Panc1 (cell line): ENCODE data around the gene CORO1C. TPM values are rescaled to one million over a fixed set of nuclear protein-coding genes. Genes with fewer than 3 reads are reported as not detected.

ENCODE experiments used
- ATAC-seq: fragments of 200-7000 bp; cut with Tn5 transposase; 2 replicates; pipeline ENCODE4 v1.9.1; 2020; ENCODE audit warnings: mild to moderate bottlenecking, moderate library complexity
- BruUV-seq: library from RNA; stranded (reverse); fragments of 400-500 nt; replicated peaks from 2 replicates; lab custom pipeline; 2021; lab: Mats Ljungman, UMichigan
- CTCF ChIA-PET: fragments of 300-600 bp; sonication (Branson Sonifier 250); formaldehyde crosslinking; loops from one replicate; lab custom pipeline; 2022; ENCODE audit warnings: antibody characterized with exemption; lab: Charles Lee
- POLR2A ChIA-PET: fragments of 300-600 bp; sonication (Branson Sonifier 250); formaldehyde crosslinking; loops from one replicate; lab custom pipeline; 2022; ENCODE audit warnings: antibody characterized with exemption; lab: Charles Lee
- DNase-seq: peaks from one replicate; pipeline ENCODE4 v3.0.0-alpha.2; 2010; ENCODE audit warnings: low read depth, low spot score
- H3K27ac ChIP-seq: 2 replicates; pipeline ENCODE4 v1.5.1; 2011; ENCODE audit warnings: mild to moderate bottlenecking, low read length, inconsistent platforms
- H3K27me3 ChIP-seq: fragments of 200-500 bp; sonication (Bioruptor generic); 2 replicates; pipeline ENCODE4 v1.6.0; 2014; ENCODE audit warnings: low read length, inconsistent platforms; ENCODE audit not compliant: control insufficient read depth, insufficient read depth
- H3K36me3 ChIP-seq: fragments of 200-500 bp; sonication (Bioruptor generic); 2 replicates; pipeline ENCODE4 v1.5.1; 2014; ENCODE audit warnings: inconsistent platforms, mild to moderate bottlenecking, low read length, moderate library complexity; ENCODE audit not compliant: control insufficient read depth, insufficient read depth
- H3K4me1 ChIP-seq: 2 replicates; pipeline ENCODE4 v1.5.1; 2011; ENCODE audit warnings: inconsistent platforms, mild to moderate bottlenecking, low read length, moderate library complexity; ENCODE audit not compliant: control insufficient read depth, insufficient read depth
- H3K4me3 ChIP-seq, 2 experiments: 2 replicates each; pipeline ENCODE4 v1.5.1; 2011 to 2012; ENCODE audit warnings: low read depth in 2 of 2, low read length in 2 of 2, mild to moderate bottlenecking in 2 of 2, inconsistent platforms in 1 of 2, moderate library complexity in 1 of 2
- H3K9me3 ChIP-seq: fragments of 200-500 bp; sonication (Bioruptor generic); 2 replicates; pipeline ENCODE4 v1.5.1; 2014; ENCODE audit warnings: low read depth, mild to moderate bottlenecking, inconsistent platforms, low read length, moderate library complexity; ENCODE audit not compliant: control insufficient read depth, insufficient read depth
- POLR2AphosphoS5 ChIP-seq: IDR thresholded peaks from 2 replicates; pipeline ENCODE4 v1.6.1; 2012; ENCODE audit warnings: mild to moderate bottlenecking, low read depth, low read length, moderate library complexity
- SIN3A ChIP-seq: IDR thresholded peaks from 2 replicates; pipeline ENCODE4 v1.6.1; 2012; ENCODE audit warnings: low read depth, mild to moderate bottlenecking, low read length, moderate library complexity, borderline replicate concordance; ENCODE audit not compliant: insufficient read depth
- TCF7L2 ChIP-seq: IDR thresholded peaks from 2 replicates; pipeline ENCODE4 v1.6.1; 2011; ENCODE audit warnings: mild to moderate bottlenecking, low read depth, low read length, inconsistent platforms
- in situ Hi-C: cut with HindIII; loops from 2 replicates; pipeline ENCODE4 v1.10.0; 2016; ENCODE audit warnings: low sequenced_read_pairs, low pct_unique_long_range_greater_than_20kb
- intact Hi-C: fragments of 100-400 bp; cut with micrococcal nuclease; formaldehyde crosslinking; loops from one replicate; pipeline ENCODE4 v1.10.0; 2022; ENCODE audit not compliant: unreplicated experiment
- total RNA-seq: library from RNA; stranded (reverse); gene quantifications from one replicate; pipeline ENCODE4 v1.2.1, GENCODE V29; 2021; ENCODE audit not compliant: unreplicated experiment
- TF ChIP-seq, protein P1 (sequence below): fragments of 450-650 bp; IDR thresholded peaks from 2 replicates; pipeline ENCODE4 v1.5.1; 2017; ENCODE audit warnings: mild to moderate bottlenecking
- TF ChIP-seq, protein P2 (sequence below), 2 experiments: IDR thresholded peaks; 2 replicates each; pipeline ENCODE4 v1.6.1; 2011 to 2012; ENCODE audit warnings: low read depth in 2 of 2, control low read depth in 1 of 2, low read length in 1 of 2, mild to moderate bottlenecking in 1 of 2, moderate library complexity in 1 of 2; ENCODE audit not compliant: insufficient read depth in 1 of 2

CORO1C gene
- total RNA-seq, 1 experiment from 2014 or later = 165 TPM

DNA sequence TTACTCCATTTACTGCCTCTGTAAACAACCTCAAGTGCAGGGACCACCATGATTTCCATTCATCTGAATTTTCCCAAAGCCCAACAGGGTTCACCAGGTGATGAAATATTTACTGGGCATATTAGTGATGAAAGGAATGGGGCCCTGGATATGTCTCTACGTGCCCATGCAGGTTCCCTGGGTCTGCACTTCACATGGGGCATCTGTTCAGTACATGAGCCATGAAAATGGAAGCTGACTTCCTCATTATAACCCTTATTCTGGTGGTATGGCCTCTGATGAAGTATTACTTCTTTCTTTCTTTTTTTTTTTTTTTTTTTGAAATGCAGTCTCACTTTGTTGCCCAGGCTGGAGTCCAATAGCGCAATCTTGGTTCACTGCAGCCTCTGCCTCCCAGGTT, 26.5 kb upstream of the CORO1C start:
- ChIA-PET CTCF (no interaction called here), POLR2A (interaction anchor here (0.5 kb wide), 1 partner anchor 69 kb away, joined by 4 read pairs; no protein-coding TSS in a partner anchor)
- Histone ChIP-seq H3K4me3 (no peak overlapping the region), H3K36me3 (no peaks in the 10 kb centered on the region), H3K27ac (no peak overlapping the region), H3K4me1 (no peaks in the 10 kb centered on the region), H3K27me3 (no peaks in the 10 kb centered on the region), H3K9me3 (no peaks in the 10 kb centered on the region)
- in situ Hi-C loops (no loop called here), intact Hi-C loops (no loop called here)
- ATAC-seq = no peak
- no TSS peak for BruUV-seq
- TF ChIP-seq, protein P1, sequence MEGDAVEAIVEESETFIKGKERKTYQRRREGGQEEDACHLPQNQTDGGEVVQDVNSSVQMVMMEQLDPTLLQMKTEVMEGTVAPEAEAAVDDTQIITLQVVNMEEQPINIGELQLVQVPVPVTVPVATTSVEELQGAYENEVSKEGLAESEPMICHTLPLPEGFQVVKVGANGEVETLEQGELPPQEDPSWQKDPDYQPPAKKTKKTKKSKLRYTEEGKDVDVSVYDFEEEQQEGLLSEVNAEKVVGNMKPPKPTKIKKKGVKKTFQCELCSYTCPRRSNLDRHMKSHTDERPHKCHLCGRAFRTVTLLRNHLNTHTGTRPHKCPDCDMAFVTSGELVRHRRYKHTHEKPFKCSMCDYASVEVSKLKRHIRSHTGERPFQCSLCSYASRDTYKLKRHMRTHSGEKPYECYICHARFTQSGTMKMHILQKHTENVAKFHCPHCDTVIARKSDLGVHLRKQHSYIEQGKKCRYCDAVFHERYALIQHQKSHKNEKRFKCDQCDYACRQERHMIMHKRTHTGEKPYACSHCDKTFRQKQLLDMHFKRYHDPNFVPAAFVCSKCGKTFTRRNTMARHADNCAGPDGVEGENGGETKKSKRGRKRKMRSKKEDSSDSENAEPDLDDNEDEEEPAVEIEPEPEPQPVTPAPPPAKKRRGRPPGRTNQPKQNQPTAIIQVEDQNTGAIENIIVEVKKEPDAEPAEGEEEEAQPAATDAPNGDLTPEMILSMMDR = no peak
- no peak for TF ChIP-seq POLR2AphosphoS5
- TF ChIP-seq, protein P2, sequence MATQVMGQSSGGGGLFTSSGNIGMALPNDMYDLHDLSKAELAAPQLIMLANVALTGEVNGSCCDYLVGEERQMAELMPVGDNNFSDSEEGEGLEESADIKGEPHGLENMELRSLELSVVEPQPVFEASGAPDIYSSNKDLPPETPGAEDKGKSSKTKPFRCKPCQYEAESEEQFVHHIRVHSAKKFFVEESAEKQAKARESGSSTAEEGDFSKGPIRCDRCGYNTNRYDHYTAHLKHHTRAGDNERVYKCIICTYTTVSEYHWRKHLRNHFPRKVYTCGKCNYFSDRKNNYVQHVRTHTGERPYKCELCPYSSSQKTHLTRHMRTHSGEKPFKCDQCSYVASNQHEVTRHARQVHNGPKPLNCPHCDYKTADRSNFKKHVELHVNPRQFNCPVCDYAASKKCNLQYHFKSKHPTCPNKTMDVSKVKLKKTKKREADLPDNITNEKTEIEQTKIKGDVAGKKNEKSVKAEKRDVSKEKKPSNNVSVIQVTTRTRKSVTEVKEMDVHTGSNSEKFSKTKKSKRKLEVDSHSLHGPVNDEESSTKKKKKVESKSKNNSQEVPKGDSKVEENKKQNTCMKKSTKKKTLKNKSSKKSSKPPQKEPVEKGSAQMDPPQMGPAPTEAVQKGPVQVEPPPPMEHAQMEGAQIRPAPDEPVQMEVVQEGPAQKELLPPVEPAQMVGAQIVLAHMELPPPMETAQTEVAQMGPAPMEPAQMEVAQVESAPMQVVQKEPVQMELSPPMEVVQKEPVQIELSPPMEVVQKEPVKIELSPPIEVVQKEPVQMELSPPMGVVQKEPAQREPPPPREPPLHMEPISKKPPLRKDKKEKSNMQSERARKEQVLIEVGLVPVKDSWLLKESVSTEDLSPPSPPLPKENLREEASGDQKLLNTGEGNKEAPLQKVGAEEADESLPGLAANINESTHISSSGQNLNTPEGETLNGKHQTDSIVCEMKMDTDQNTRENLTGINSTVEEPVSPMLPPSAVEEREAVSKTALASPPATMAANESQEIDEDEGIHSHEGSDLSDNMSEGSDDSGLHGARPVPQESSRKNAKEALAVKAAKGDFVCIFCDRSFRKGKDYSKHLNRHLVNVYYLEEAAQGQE (IDR thresholded peaks at IDR 0.05; ENCODE audit: insufficient read depth in 1 of 2, low read depth in 2 of 2, low read length in 1 of 2) = no peak
- no peak for TF ChIP-seq SIN3A
- no peak for DNase-seq

DNA sequence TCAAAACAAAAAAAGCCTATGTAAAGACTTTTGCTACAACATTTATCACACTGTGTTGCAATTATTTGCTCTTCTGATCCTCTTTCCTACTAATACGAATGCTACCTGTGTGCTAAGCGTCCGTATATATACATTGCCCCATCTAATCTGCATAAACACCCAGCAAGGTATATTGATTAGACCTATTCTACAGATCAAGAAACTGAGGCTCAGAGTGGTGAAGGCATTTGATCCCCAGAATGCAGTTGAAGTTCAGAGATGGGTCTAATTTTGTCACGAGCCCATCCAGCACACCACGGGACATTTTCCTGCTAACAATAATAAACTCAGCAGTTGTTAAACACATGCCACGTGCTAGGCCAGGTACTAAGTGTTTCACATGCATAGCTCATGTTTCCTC, 25.1 kb upstream of the CORO1C start:
- H3K36me3 ChIP-seq = no peaks in the 10 kb centered on the region
- ChIA-PET CTCF (no interaction called here), POLR2A (no interaction called here)
- in situ Hi-C loops = no loop called here
- intact Hi-C loops = no loop called here
- H3K4me1 ChIP-seq = no peaks in the 10 kb centered on the region
- no peaks in the 10 kb centered on the region for H3K27me3 ChIP-seq
- H3K9me3 ChIP-seq = no peaks in the 10 kb centered on the region
- no peak overlapping the region for H3K4me3 ChIP-seq
- no peak for DNase-seq
- H3K27ac ChIP-seq = no peak overlapping the region
- BruUV-seq = no TSS peak
- no peak for TF ChIP-seq POLR2AphosphoS5
- TF ChIP-seq, protein P1 = no peak
- no peak for TF ChIP-seq TCF7L2
- no peak for TF ChIP-seq SIN3A
- TF ChIP-seq, protein P2 (IDR thresholded peaks at IDR 0.05; ENCODE audit: insufficient read depth in 1 of 2, low read depth in 2 of 2, low read length in 1 of 2) = no peak
- ATAC-seq = no peak
